Muscle layer of colon (tissue), 2 donors: Measurements from ENCODE around the gene KCNMA1.
"Not testable (repeated sequence)": the region's sequence is repeated elsewhere in the genome, so short reads cannot be mapped to it uniquely, and the experiment has no call there.

ENCODE experiments used
- H3K27ac ChIP-seq: one replicate; pipeline ENCODE4 v1.7.0; 2013; ENCODE audit warnings: low read depth, mild to moderate bottlenecking, low read length, moderate library complexity
- H3K27me3 ChIP-seq, 2 donors: one replicate each; pipeline ENCODE4 v1.7.0; 2013; ENCODE audit warnings: low read length in 2 of 2, mild to moderate bottlenecking in 2 of 2; ENCODE audit not compliant: insufficient read depth in 2 of 2, control insufficient read depth in 1 of 2
- H3K36me3 ChIP-seq: one replicate; pipeline ENCODE4 v1.7.0; 2013; ENCODE audit warnings: mild to moderate bottlenecking, low read length; ENCODE audit not compliant: insufficient read depth
- H3K4me1 ChIP-seq: one replicate; pipeline ENCODE4 v1.7.0; 2013; ENCODE audit warnings: mild to moderate bottlenecking, low read length; ENCODE audit not compliant: insufficient read depth
- H3K4me3 ChIP-seq, 2 donors: one replicate each; pipeline ENCODE4 v1.7.0; 2013; ENCODE audit warnings: low read length in 2 of 2, low read depth in 1 of 2, mild to moderate bottlenecking in 1 of 2, moderate library complexity in 1 of 2
- H3K9ac ChIP-seq: one replicate; pipeline ENCODE4 v1.7.0; 2013; ENCODE audit warnings: low read length
- H3K9me3 ChIP-seq: one replicate; pipeline ENCODE4 v1.7.0; 2013; ENCODE audit warnings: mild to moderate bottlenecking, low read length
- donor health status: abdominal sarcoma.
- donor health status: Adenocarcinoma of cecum.

KCNMA1 gene

GRCh38 chr10:77522268-77522809 lies 115.3 kb downstream of the KCNMA1 start:
- Histone ChIP-seq H3K4me3 (no peak overlapping the region), H3K4me1 (peaks cover 46% of the 10 kb centered on the region), H3K9me3 (no peaks in the 10 kb centered on the region), H3K27me3 (no peaks in the 10 kb centered on the region), H3K9ac (no peak overlapping the region), H3K27ac (no peak overlapping the region), H3K36me3 (no peaks in the 10 kb centered on the region)

GRCh38 chr10:77520995-77521394 lies 116.6 kb downstream of the KCNMA1 start:
- peaks cover 43% of the 10 kb centered on the region for H3K4me1 ChIP-seq
- no peaks in the 10 kb centered on the region for H3K27me3 ChIP-seq
- H3K27ac ChIP-seq = no peak overlapping the region
- no peaks in the 10 kb centered on the region for H3K9me3 ChIP-seq
- H3K36me3 ChIP-seq = no peaks in the 10 kb centered on the region
- no peak overlapping the region for H3K9ac ChIP-seq
- no peak overlapping the region for H3K4me3 ChIP-seq

- H3K9ac ChIP-seq = no peak overlapping the region
- H3K27me3 ChIP-seq = no peaks in the 10 kb centered on the region
- no peaks in the 10 kb centered on the region for H3K36me3 ChIP-seq
- H3K4me1 ChIP-seq = peaks cover 43% of the 10 kb centered on the region
- H3K9me3 ChIP-seq = no peaks in the 10 kb centered on the region
- H3K27ac ChIP-seq = no peak overlapping the region
- H3K4me3 ChIP-seq = no peak overlapping the region
These were observed 117.3 kb downstream of the KCNMA1 start for GRCh38 chr10:77520290-77520689.

DNA sequence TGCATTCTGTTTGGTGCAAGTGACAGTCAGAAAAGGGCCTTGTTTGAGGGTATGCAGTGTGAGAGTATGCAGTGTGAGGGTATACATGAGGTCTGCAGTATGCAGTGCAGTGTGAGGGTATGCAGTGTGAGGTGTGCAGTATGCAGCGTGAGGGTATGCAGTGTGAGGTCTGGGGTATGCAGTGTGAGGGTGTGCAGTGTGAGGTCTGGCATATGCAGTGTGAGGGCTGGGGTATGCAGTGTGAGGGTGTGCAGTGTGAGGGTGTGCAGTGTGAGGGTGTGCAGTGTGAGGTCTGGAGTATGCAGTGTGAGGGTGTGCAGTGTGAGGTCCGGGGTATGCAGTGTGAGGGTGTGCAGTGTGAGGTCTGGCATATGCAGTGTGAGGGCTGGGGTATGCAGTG lies 117.8 kb downstream of the KCNMA1 start:
- not testable (repeated sequence) for H3K9me3 ChIP-seq, H3K4me3 ChIP-seq, H3K36me3 ChIP-seq, H3K27me3 ChIP-seq, H3K27ac ChIP-seq, H3K9ac ChIP-seq
- H3K4me1 ChIP-seq = peaks cover 45% of the 10 kb centered on the region

DNA sequence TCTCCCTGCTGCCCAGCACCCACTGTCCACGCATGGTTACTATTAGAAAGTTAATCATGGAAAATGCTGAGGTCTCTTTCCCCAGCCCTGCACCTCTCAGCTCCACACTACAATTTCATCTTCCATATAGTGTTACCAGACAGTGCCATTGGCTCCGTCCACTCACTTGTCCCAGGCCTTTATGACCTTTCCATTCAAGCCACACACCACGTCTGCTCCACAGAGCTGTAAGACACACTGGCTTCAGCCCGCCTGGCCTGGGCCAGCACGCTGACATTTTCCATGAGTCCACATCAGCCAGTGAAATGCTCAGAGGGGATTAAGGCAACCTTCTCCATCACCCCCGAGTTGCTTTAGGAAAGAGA lies 118.7 kb downstream of the KCNMA1 start:
- H3K36me3 ChIP-seq = no peaks in the 10 kb centered on the region

DNA sequence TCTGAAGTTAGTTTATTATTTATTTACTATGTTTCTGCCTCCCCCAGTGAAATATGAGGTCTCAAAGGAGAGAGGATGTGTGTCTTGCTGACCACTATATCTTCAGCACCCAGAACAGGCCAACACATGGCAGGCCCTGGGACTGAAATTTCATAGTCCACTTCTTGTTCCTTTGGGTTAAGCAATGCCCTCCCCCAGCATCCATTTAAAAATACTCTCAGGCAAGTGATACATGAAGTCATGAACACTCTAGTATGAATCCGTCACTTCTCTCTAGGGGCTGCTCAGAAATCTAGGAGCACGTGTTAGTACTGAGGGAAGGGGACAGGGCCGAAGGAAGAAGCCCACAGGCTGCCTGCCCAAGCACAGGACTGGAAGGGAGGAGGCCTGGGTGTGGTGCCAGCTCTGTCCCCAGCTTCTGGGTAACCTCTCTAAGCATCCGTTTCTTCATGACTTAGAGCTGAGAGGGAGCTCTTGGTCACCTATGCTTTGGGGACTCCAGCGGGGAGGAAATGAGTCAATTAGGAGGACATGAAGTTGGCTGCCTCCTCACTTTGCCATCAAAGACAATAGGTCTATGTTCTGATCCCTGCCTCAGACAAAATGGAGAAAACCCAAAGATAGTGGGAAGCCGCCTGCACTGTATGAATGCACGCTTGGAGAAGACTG lies 119.2 kb downstream of the KCNMA1 start:
- Histone ChIP-seq H3K36me3 (no peaks in the 10 kb centered on the region), H3K27me3 (no peaks in the 10 kb centered on the region), H3K4me1 (peaks cover 48% of the 10 kb centered on the region), H3K27ac (no peak overlapping the region), H3K4me3 (no peak overlapping the region), H3K9ac (no peak overlapping the region), H3K9me3 (no peaks in the 10 kb centered on the region)

More for the DNA sequence above, 118.7 kb downstream of the KCNMA1 start:
- H3K27me3 ChIP-seq = no peaks in the 10 kb centered on the region
- no peaks in the 10 kb centered on the region for H3K9me3 ChIP-seq
- H3K4me1 ChIP-seq = peaks cover 45% of the 10 kb centered on the region
- H3K27ac ChIP-seq = no peak overlapping the region
- H3K4me3 ChIP-seq = no peak overlapping the region
- H3K9ac ChIP-seq = no peak overlapping the region

DNA sequence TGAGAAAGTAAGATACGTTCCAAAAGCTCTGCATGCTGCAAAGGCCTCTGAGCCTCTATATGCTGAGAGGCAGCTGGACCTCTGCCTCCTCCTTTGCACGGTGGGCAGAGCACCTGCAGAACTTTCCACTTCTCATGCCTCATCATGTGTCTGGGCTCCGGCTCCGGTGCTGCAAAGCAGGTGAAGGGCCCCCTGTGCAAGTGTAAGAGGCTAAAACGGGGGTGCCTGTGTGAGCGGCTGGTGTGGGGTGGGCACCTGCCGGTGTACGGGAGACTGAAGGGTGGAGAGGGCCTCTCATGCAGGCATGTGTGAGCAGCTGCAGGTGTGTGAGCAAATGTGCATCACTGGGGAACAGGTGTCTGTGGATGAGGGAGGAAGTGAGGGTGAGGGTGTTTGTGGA lies 121.0 kb downstream of the KCNMA1 start:
- Histone ChIP-seq H3K9me3 (no peaks in the 10 kb centered on the region), H3K27ac (no peak overlapping the region), H3K4me1 (peaks cover 63% of the 10 kb centered on the region), H3K36me3 (no peaks in the 10 kb centered on the region), H3K4me3 (no peak overlapping the region), H3K9ac (no peak overlapping the region), H3K27me3 (no peaks in the 10 kb centered on the region)

DNA sequence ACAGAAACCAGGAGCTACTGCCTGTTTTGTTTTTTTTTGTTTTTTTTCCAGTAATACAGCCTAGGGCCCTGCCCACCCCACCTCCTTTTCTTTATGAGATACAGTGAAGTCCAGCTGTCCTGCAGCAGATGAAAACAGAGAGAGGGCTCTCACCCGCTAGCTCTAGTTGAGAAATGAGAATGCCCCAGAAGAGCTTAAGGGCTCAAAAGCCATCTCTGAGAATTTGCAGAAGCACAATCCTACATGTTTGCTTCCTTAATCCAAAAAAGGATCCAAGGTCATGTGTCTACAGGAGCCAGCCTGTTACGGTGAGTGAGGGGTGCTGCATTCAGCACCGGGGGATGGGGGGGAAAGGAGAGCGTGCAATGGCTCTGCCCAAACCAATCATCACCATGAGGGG lies 122.7 kb downstream of the KCNMA1 start:
- Histone ChIP-seq H3K27ac (peak overlapping the region; percentile 37), H3K9ac (no peak overlapping the region), H3K36me3 (no peaks in the 10 kb centered on the region), H3K4me3 (no peak overlapping the region), H3K4me1 (peaks cover 80% of the 10 kb centered on the region), H3K9me3 (no peaks in the 10 kb centered on the region), H3K27me3 (no peaks in the 10 kb centered on the region)

DNA sequence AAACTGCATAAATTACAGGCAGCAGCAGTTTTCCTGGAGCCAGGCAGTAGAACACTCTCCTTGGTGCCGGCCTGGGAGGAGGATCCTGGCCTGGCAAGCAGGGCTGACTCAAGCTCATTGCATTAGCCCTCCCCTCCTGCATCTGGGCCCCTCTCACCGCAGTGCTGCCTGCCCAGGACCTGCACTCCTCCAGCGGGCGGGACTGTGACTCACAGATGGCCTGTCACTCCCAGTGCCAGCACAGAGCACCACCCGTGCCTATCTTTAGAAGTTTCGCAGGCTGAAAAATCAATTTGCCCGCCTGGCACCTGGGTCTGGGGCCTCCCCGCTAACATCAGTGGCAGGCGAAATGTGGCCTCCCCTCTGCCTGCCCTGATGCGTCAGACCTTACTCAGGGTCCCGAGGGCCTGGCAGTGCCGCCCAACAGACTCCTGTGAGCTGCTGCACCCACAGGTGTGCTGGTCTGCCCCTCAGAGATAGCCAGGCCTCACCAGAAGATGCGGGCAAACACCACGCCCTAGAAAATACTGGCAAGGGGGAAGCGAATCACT lies 123.8 kb downstream of the KCNMA1 start:
- H3K36me3 ChIP-seq = no peaks in the 10 kb centered on the region
- H3K9me3 ChIP-seq = no peaks in the 10 kb centered on the region
- H3K27me3 ChIP-seq = no peaks in the 10 kb centered on the region
- H3K9ac ChIP-seq = peak overlapping the region; percentile 20
- peak overlapping the region; percentile 67 for H3K27ac ChIP-seq
- H3K4me1 ChIP-seq = peaks cover 80% of the 10 kb centered on the region
- no peak overlapping the region for H3K4me3 ChIP-seq

GRCh38 chr10:77513220-77513619 lies 124.4 kb downstream of the KCNMA1 start:
- Histone ChIP-seq H3K4me3 (no peak overlapping the region), H3K9me3 (no peaks in the 10 kb centered on the region), H3K36me3 (no peaks in the 10 kb centered on the region), H3K27ac (peak overlapping the region; percentile 35), H3K27me3 (no peaks in the 10 kb centered on the region), H3K9ac (peak overlapping the region; percentile 20), H3K4me1 (peaks cover 75% of the 10 kb centered on the region)

GRCh38 chr10:77512219-77512578 lies 125.4 kb downstream of the KCNMA1 start:
- no peaks in the 10 kb centered on the region for H3K9me3 ChIP-seq
- H3K27me3 ChIP-seq = no peaks in the 10 kb centered on the region
- H3K27ac ChIP-seq = peak overlapping the region; percentile 43
- no peak overlapping the region for H3K4me3 ChIP-seq
- H3K4me1 ChIP-seq = peaks cover 69% of the 10 kb centered on the region
- no peak overlapping the region for H3K9ac ChIP-seq
- H3K36me3 ChIP-seq = no peaks in the 10 kb centered on the region
